HG03354 (cell line): ENCODE measurements around the gene ERF.
A peak's percentile ranks its signal among the peaks of the same experiment; 100 is the strongest.

Source experiments
- ATAC-seq: cut with Tn5 transposase; IDR thresholded peaks from one replicate; pipeline ENCODE4 v1.9.1; 2021; ENCODE audit warnings: mild to moderate bottlenecking; ENCODE audit not compliant: unreplicated experiment, poor library complexity, severe bottlenecking

The ERF gene

DNA sequence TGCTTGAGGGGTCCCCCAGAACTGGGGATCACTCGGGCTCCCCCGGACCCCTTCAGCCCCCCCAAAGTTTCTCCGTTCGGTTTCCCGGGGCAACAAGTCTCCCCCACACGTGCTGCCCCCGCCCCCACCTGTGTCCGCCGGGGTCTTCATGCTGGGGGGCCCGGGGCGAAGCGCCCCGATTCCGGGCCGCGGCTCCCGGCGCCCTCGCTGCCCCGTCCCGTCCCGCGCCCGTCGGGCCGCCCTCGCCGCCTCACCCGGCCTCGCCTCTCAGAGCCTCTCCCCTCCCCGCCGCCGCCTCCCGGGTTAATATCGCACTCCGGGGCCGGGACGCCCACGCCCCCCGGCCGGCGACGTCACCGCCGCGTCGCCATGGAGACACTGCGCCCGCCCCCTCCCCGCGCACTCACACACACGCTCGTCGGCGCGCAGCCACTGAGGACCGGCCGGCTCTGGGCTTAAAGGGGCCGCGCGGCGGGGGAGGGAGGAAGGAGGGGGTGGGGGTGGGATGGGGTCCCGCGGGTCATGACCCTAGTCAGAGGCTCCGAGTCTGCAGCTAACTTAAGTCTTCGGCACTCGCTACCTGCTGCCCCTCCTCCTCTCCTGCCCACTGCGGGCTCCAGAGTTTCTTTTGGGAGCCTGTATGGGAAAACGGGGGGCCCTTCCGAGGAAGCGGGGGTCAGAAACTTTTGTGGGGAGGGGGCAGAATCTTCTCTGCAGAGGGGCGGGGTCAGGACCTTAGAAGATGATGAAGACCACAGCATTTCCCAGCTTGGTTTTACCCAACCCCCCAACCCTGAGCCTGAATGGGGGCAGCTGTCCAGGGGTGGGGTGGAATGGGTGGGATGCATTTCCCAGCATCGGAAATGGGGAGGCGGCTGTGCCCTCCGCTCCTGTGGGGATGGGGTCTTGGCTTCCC, at the start of gene ERF:
TSS of gene ERF (minus strand) at position 279 of the 916 bp plus-strand sequence. CDS start at position 150, 129 bp downstream.
- peak; percentile 71 for ATAC-seq

DNA sequence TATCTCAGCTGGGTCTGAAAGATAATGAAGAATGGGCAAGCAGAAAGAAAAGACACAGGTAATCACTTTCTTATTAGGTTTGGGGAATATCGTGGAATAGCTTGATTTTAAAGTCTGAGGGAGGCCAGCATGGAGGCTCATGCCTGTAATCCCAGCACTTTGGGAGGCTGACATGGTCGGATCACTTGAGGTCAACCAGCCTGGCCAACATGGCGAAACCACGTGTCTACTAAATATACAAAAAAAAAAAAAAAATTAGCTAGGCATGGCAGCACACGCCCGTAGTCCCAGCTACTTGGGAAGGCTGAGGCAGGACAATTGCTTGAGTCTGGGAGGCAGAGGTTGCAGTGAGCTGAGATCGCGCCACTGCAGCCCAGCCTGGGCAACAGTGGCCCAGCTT, 48.9 kb upstream of the ERF start:
- ATAC-seq: no peak

DNA sequence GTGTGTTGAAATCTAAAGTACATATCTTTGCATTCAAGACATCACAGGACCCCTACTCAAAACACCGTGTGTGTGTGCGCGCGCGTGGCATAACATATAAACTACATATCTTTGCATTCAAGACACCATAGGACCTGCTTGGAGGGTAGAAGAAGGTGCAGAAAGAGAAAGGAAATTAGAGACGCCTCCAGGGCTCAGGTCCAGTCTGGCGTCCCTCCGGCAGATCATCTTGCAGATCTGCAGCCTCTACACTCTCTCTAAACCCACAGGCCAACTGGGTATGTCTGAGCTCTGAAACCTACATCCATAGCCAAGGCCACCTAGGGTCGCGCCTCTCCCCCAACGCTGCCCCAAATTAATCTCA, 48.2 kb upstream of the ERF start:
- ATAC-seq: no peak

DNA sequence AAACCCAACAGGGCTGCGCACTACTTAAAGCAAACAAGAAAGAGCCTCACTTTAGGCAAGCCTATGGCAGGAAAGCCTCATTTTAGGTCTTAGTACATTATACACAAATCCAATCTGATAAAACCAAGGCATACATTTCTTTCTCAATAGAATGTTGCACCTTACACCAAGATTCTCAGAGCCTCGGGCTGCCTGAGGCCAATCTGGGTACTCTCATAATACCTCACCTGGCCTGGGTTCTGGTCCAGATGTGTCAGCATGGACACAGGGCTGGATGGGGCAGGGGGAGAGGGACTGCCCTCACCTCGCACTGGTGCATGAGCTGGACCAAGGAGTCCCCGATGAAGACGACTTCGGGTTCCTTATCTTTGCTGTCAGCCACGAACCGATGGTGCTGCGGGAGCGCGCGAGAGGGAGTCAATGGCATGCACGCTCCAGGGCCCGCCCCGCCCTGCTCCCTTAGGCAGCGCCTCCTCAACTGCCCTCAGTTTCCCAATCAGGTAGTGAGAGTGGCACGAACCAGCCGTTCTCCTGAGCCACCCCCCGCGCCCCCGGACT, 46.8 kb upstream of the ERF start, which contains the start of gene PRR19:
TSS of gene PRR19 (plus strand) at position 487 of the 558 bp plus-strand sequence. CDS start 7,453 bp downstream, outside the sequence.
- ATAC-seq: peak; percentile 18

DNA sequence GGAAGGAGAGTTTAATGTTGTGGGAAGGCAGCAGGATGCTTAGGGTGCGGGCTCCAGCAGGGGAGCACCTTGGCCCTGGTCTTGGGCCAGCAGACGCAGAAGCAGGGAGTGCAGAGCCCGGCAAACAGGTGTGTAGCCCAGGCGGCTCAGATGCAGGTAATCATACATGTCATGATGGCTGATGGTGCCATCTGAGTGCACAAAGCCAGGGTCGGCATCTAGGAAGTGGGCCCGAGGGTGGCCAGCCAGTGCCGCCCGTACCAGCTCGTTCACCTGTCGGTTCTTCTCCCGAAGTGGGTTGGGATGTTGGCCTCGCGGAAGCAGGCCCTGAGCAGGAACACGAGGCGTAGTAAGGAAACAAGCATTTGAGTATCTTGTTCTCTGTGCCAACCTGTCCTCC, 42.1 kb upstream of the ERF start:
- ATAC-seq: no peak

DNA sequence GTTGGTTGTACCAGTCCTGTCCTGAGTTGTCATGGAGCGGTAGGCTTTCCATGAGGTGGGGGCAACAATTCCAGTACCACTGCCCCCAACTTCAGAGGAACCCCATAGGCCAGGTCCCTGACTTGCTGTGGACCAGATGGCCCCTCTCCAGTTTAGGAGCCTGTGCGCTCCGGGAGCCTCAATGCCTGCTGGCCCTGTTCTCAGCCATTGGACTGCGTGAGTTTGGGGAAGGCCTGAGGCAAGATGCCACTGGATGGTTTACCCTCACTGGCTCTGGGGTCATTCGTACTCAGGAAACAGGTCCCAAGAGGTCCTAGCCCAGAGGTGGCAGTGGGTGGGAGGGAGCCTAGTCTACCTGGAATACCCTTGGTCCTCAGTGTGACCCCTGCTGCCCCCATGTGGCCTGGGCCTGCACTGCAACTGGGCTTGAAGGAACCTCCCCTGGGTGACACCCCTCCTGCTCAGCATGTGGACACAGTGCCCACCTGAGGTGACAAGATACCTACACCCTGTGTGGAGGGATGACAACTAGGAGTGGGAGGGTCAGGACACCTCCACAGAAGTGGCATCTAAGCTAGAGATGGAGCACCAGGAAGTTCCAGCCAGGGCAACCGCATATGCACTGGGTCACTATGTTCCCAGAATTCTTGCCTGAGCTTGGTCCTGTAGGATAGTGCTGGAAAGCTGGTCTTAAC, 41.0 kb upstream of the ERF start:
- ATAC-seq: peak; percentile 51

DNA sequence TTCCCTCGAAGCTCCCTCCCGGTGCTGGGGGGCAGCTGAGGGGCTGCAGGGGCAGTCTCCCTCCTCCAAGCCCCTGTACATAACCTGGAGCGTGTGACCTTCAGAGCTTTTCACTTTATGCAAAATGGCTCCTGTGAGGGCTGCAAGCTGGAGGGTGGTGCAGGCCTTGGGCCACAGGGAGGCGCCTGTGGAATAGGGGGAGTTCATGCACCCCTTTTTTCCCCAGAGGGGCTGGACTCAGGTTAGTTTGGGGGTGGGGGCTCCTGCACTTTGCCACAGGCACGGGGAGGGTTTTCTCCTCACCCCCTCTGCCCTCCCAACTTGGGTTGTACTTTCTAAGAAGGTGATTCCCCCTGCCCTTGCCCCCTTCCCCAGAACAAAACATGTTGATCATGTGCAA, 40.4 kb upstream of the ERF start:
- ATAC-seq: no peak

DNA sequence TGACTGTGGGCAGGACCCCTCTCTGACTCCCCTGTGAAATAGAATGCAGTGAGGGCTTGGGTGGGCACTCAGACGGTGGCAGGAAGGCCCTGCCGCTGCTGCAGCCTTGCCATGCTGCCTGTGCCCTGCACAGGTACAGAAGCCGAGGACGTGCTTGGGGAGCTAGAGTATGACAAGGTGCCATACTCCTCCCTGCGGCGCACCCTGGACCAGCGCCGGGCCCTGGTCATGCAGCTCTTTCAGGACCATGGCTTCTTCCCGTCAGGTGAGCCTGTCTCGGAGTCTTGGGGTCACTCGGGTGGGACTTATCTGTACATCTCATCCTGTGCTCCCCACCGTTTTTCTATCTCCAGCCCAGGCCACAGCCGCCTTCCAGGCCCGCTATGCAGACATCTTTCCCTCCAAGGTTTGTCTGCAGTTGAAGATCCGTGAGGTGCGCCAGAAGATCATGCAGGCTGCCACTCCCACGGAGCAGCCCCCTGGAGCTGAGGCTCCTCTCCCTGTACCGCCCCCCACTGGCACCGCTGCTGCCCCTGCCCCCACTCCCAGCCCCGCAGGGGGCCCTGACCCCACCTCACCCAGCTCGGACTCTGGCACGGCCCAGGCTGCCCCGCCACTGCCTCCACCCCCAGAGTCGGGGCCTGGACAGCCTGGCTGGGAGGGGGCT, 39.7 kb upstream of the ERF start:
- no peak for ATAC-seq

DNA sequence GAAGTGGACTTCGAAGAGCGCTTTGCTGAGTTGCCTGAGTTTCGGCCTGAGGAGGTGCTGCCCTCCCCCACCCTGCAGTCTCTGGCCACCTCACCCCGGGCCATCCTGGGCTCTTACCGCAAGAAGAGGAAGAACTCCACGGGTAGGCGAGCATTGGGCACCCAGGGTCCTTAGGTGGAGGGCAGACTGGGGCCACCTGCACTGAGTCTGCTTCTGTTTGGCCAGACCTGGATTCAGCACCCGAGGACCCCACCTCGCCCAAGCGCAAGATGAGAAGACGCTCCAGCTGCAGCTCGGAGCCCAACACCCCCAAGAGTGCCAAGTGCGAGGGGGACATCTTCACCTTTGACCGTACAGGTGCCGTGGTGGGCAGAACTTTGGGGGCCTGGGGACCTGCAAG, 39.0 kb upstream of the ERF start:
- ATAC-seq: no peak

DNA sequence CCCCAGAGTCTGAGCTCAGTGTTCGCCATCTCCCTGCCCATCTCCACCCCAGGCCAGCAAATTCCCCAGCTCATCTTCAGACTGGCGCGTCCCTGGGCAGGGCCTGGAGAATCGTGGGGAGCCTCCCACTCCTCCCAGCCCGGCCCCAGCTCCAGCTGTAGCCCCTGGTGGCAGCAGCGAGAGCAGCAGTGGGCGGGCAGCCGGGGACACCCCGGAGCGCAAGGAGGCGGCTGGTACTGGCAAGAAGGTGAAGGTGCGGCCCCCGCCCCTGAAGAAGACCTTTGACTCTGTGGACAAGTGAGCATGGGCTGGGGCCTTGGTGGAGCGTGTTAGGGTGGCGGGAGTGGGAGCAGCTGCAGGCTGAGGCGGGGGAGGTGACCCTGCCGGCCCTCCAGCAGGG, 38.6 kb upstream of the ERF start:
- no peak for ATAC-seq

DNA sequence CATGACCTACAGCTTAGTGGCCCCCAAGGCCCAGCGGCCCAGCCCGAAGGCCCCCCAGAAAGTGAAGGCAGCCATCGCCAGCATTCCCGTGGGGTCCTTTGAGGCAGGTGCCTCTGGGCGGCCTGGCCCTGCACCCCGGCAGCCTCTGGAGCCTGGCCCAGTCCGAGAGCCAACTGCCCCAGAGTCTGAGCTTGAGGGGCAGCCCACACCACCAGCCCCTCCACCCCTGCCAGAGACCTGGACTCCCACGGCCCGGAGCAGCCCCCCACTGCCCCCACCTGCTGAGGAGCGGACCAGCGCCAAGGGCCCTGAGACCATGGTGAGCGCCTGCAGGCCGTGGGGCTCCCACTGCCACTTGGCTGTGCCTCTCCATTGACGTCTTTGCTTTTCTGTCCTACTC, 38.0 kb upstream of the ERF start:
- ATAC-seq: no peak

DNA sequence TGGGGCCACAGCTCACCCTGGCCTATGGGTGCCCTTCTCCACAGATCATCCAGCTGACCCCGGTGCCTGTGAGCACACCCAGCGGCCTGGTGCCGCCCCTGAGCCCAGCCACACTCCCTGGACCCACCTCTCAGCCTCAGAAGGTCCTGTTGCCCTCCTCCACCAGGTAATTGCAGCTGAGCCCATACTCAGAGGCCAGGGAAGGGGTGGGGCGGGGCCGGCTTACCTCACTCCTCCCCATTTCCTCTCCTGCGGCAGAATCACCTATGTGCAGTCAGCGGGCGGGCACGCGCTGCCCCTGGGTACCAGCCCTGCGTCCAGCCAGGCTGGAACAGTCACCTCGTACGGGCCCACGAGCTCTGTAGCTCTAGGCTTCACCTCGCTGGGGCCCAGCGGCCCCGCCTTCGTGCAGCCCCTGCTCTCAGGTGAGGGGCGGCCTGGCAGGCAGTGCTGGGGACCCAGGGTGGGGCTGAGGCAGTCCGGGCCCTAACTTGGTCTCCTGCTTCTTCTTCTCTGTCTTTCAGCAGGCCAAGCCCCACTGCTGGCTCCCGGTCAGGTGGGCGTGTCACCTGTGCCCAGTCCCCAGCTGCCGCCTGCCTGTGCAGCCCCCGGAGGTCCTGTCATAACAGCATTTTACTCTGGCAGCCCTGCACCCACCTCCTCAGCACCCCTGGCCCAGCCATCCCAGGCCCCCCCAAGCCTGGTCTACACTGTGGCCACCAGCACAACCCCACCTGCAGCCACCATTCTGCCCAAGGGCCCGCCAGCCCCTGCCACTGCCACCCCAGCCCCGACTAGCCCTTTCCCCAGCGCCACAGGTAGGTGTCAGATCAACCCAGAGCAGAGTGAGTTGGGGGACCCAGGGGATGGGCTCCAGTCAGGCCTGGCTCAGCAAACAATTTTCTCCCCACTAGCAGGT, 37.4 kb upstream of the ERF start:
- ATAC-seq: no peak

DNA sequence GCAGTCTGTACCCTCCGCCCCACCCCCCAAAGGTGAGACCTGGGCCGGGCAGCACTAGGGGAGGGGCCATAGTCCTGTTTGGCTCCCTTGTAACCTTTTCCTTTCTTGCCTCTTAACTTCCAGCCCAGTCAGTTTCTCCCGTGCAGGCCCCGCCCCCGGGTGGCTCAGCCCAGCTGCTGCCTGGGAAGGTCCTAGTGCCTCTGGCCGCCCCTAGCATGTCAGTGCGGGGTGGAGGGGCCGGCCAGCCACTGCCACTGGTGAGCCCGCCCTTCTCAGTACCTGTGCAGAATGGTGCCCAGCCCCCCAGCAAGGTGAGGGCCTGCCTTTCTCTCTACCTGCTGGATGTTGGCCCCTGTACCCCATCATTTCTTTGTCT, 36.5 kb upstream of the ERF start:
- ATAC-seq: no peak

DNA sequence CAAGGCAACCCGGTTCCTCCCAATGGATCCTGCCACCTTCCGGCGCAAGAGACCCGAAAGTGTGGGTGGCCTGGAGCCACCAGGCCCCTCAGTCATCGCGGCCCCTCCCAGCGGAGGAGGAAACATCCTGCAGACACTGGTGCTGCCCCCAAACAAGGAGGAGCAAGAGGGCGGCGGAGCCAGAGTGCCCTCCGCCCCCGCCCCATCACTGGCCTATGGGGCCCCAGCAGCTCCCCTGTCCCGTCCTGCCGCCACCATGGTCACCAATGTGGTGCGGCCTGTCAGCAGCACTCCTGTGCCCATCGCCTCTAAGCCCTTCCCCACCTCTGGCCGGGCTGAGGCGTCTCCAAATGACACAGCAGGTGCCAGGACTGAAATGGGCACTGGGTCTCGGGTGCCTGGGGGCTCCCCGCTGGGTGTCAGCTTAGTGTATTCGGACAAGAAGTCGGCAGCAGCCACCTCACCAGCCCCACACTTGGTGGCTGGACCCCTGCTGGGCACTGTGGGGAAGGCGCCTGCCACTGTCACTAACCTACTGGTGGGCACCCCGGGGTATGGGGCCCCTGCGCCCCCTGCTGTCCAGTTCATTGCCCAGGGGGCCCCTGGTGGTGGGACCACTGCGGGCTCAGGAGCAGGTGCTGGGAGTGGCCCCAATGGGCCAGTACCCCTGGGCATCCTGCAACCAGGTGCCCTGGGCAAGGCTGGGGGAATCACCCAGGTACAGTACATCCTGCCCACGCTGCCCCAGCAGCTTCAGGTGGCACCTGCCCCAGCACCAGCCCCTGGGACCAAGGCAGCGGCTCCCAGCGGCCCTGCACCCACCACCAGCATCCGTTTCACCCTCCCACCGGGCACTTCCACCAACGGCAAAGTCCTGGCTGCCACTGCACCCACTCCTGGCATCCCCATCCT, 35.9 kb upstream of the ERF start:
- ATAC-seq: no peak

DNA sequence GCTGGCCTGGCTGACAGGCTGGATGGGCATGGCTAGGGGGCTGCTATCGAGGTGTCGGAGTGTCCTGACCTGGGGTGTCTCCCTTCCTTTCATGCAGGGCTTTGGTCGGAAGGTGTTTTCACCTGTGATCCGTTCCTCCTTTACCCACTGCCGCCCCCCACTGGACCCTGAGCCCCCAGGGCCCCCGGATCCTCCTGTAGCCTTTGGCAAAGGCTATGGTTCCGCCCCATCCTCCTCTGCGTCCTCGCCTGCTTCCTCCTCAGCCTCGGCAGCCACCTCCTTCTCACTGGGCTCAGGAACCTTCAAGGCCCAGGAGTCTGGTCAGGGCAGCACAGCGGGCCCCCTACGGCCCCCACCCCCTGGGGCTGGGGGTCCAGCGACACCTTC, 35.2 kb upstream of the ERF start:
- ATAC-seq: no peak

DNA sequence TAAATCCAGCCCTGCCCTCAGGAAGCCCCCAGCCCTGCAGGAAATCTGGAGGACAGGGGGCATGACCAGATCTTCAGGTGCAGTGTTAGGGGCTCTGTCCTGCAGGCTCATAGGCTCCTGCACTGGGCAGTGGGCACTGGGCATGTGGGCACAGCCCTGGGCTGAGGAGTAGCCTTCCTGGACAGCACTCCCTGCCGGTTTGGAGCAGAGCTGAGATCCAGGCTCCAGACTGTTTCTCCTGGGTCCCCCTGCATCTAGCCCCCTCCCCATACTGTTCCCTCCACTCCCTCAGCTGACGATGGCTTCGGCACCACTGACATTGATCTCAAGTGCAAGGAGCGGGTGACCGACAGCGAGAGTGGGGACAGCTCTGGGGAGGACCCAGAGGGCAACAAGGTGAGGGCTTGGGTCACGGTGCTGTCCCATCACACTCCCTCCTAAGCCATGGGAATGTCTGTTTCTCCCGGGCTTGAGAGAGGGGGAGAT, 34.7 kb upstream of the ERF start:
- no peak for ATAC-seq

DNA sequence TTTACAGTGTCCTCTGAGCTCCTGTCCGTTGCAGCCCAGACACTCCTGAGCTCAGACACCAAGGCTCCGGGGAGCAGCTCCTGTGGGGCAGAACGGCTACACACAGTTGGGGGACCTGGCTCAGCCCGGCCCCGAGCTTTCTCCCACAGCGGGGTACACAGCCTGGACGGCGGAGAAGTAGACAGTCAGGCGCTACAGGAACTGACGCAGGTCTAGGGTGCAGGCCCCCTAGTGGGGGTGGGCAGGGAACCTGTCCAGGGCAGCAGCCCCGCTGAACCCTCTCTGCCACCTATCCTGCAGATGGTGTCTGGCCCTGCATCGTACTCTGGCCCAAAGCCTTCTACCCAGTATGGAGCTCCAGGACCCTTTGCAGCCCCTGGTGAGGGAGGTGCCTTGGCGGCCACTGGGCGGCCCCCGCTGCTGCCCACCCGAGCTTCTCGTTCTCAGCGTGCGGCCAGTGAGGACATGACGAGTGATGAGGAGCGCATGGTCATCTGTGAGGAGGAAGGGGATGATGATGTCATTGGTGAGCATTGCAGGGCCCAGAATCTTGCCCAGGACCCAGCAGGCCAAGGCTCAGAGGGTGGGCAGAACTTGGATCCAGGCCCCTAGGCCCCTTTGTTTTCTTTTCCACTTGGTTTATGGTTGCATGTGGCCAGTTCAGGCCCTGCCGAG, 34.1 kb upstream of the ERF start:
- ATAC-seq: no peak

DNA sequence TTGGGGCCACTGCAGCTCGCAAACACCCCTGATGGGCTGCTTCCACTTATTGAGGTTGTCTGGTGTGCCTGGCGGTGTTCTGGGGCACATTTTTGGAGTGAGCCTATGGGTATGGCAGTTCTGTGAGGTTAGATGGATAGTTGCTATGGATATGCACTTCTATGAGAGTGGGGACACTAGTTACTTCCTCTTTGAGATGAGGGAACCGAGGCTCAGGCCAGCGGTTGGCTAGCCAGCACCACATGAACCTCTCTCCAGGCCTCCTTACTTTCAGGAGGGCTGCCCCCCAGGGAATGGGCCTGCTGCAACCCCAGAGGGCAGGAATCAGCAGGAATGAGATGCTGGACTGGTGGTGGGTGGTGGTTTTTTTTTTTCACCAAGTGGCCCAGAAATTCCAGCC, 33.5 kb upstream of the ERF start:
- ATAC-seq: no peak
